Activated T-helper 1 cell treated with anti-CD3 and anti-CD28 coated beads, Interleukin-12 subunit alpha, Interleukin-12 subunit beta, Interleukin-2, Interleukin-4 antibody, amounts not matched to agents 30 ng/mL and 10 ng/mL and 1 ng/mL, durations not matched to agents 14 hours and 24 hours and 36 hours (primary cell): ENCODE measurements around the gene ACTRT2. TPM values are rescaled to one million over a fixed set of nuclear protein-coding genes. Genes with fewer than 3 reads are reported as not detected.

Experiments
- DNase-seq: peaks from one replicate; pipeline ENCODE4 v3.0.0; 2021; ENCODE audit warnings: low spot score
- H3K27ac Mint-ChIP-seq: one replicate; pipeline ENCODE4 v1.8.0; 2021; ENCODE audit warnings: mild to moderate bottlenecking, mixed read lengths
- H3K27me3 Mint-ChIP-seq: one replicate; pipeline ENCODE4 v1.8.0; 2022; ENCODE audit warnings: mild to moderate bottlenecking, moderate library complexity, mixed read lengths; ENCODE audit not compliant: insufficient read depth
- H3K36me3 Mint-ChIP-seq: one replicate; pipeline ENCODE4 v1.8.0; 2021; ENCODE audit warnings: low read depth, mixed read lengths
- H3K4me1 Mint-ChIP-seq: one replicate; pipeline ENCODE4 v1.8.0; 2021; ENCODE audit warnings: low read depth, mixed read lengths
- H3K4me3 Mint-ChIP-seq: one replicate; pipeline ENCODE4 v1.8.0; 2021; ENCODE audit warnings: mild to moderate bottlenecking, moderate library complexity, mixed read lengths
- H3K9me3 Mint-ChIP-seq: one replicate; pipeline ENCODE4 v1.8.0; 2021; ENCODE audit warnings: mixed read lengths
- intact Hi-C: fragments of 100-400 bp; cut with micrococcal nuclease; formaldehyde crosslinking; loops from one replicate; pipeline ENCODE4 v1.15.1; 2024
- total RNA-seq: library from RNA; stranded (reverse); gene quantifications from 2 replicates; pipeline ENCODE4 v1.2.3, GENCODE V29; 2022

ACTRT2 gene
- total RNA-seq, 1 donor from 2014 or later: not detected

GRCh38 chr1:3020263-3020909, 881 bp upstream of the ACTRT2 start:
- no peaks in the 10 kb centered on the region for H3K9me3 Mint-ChIP-seq
- no peak overlapping the region for H3K27ac Mint-ChIP-seq
- no peaks in the 10 kb centered on the region for H3K27me3 Mint-ChIP-seq
- no peak for DNase-seq
- H3K4me1 Mint-ChIP-seq: no peaks in the 10 kb centered on the region
- no peaks in the 10 kb centered on the region for H3K36me3 Mint-ChIP-seq
- H3K4me3 Mint-ChIP-seq: no peak overlapping the region
- intact Hi-C loops: no loop called here

GRCh38 chr1:3021801-3022401, 634 bp downstream of the ACTRT2 start:
- Mint-ChIP-seq H3K27ac (no peak overlapping the region), H3K4me3 (no peak overlapping the region), H3K4me1 (no peaks in the 10 kb centered on the region), H3K9me3 (no peaks in the 10 kb centered on the region), H3K27me3 (no peaks in the 10 kb centered on the region), H3K36me3 (no peaks in the 10 kb centered on the region)
- no peak for DNase-seq
- intact Hi-C loops: no loop called here

DNA sequence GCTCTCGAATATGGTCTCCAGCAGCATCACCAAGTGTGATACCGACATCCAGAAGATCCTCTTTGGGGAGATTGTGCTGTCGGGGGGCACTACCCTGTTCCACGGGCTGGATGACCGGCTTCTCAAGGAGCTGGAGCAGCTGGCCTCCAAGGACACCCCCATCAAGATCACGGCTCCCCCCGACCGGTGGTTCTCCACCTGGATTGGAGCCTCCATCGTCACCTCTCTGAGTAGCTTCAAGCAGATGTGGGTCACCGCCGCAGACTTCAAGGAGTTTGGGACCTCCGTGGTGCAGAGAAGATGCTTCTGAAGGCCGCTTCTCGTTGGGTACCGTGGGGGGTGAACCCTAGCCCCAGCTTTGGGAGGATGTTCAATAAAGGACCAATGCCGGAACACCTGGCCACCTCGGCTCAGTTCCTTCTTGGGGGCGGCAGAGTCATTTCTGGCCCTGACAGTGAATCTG, 1.3 kb downstream of the ACTRT2 start:
- Mint-ChIP-seq H3K9me3 (no peaks in the 10 kb centered on the region), H3K36me3 (no peaks in the 10 kb centered on the region), H3K4me3 (no peak overlapping the region), H3K27ac (no peak overlapping the region), H3K4me1 (no peaks in the 10 kb centered on the region), H3K27me3 (no peaks in the 10 kb centered on the region)
- intact Hi-C loops: no loop called here
- DNase-seq: no peak

DNA sequence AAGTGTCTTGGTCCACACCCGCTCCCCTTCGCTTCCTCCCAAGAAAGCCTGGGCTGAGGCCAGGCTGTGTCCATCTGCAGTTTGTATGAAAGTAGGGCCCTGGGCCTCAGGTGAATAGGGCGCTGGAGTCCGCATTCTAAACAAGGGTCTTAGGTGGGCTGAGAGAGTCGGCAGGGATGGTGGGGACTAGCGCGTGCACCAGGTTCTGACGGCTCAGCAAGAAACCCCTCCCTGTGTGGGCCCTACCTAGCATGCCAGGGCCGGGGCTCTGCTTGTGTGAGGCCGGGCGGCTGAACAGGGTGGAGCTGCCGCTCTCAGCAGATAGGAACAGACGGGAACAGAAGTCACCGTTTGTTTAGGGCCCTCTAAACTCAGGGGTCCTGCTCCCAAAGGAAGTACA, 1.7 kb downstream of the ACTRT2 start:
- H3K4me3 Mint-ChIP-seq: no peak overlapping the region
- no peaks in the 10 kb centered on the region for H3K4me1 Mint-ChIP-seq
- DNase-seq: no peak
- no peaks in the 10 kb centered on the region for H3K36me3 Mint-ChIP-seq
- H3K27ac Mint-ChIP-seq: no peak overlapping the region
- intact Hi-C loops: no loop called here
- H3K27me3 Mint-ChIP-seq: no peaks in the 10 kb centered on the region
- no peaks in the 10 kb centered on the region for H3K9me3 Mint-ChIP-seq

DNA sequence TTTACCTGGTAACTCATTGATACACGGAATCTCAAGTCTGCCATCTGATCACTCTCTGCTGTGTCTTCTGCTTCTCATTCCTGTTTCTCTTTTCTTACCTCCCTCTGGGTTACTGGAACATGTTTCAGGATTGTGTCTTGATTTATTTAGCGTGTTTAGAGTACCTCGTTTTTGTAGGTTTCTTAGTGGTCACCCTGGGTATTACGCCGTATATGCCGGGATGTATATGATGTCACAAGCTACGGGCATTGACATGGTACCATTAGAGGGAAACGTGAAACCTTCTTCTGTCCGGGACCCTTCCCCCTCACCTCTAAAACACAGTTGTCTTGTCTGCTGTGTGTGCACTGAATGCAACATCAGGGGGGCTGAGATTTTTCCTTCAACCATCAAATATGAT, 2.8 kb downstream of the ACTRT2 start:
- H3K9me3 Mint-ChIP-seq: no peaks in the 10 kb centered on the region
- H3K27me3 Mint-ChIP-seq: no peaks in the 10 kb centered on the region
- no peak for DNase-seq
- no peaks in the 10 kb centered on the region for H3K36me3 Mint-ChIP-seq
- H3K4me3 Mint-ChIP-seq: no peak overlapping the region
- no peaks in the 10 kb centered on the region for H3K4me1 Mint-ChIP-seq
- intact Hi-C loops: no loop called here
- H3K27ac Mint-ChIP-seq: no peak overlapping the region

GRCh38 chr1:3024588-3024987, 3.3 kb downstream of the ACTRT2 start:
- Mint-ChIP-seq H3K36me3 (no peaks in the 10 kb centered on the region), H3K4me3 (no peak overlapping the region), H3K9me3 (no peaks in the 10 kb centered on the region), H3K27ac (no peak overlapping the region), H3K4me1 (no peaks in the 10 kb centered on the region), H3K27me3 (no peaks in the 10 kb centered on the region)
- no peak for DNase-seq
- intact Hi-C loops: no loop called here

DNA sequence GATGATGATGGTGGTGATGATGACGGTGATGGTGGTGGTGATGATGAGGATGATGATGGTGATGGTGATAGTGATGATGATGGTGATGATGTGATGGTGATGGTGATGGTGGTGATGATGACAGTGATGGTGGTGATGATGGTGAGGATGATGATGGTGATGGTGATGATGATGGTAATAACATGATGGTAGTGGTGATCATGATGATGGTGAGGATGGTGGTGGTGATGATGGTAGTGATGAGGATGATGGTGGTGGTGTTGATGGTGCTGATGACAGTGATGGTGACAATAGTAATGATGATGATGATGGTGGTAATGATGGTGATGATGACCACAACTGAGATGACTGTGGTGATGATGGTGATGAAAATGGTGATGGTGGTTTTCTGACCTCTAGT, 4.9 kb downstream of the ACTRT2 start:
- H3K9me3 Mint-ChIP-seq: no peaks in the 10 kb centered on the region
- H3K27me3 Mint-ChIP-seq: no peaks in the 10 kb centered on the region
- no peak overlapping the region for H3K4me3 Mint-ChIP-seq
- H3K4me1 Mint-ChIP-seq: no peaks in the 10 kb centered on the region
- DNase-seq: no peak
- no peak overlapping the region for H3K27ac Mint-ChIP-seq
- intact Hi-C loops: no loop called here
- no peaks in the 10 kb centered on the region for H3K36me3 Mint-ChIP-seq

DNA sequence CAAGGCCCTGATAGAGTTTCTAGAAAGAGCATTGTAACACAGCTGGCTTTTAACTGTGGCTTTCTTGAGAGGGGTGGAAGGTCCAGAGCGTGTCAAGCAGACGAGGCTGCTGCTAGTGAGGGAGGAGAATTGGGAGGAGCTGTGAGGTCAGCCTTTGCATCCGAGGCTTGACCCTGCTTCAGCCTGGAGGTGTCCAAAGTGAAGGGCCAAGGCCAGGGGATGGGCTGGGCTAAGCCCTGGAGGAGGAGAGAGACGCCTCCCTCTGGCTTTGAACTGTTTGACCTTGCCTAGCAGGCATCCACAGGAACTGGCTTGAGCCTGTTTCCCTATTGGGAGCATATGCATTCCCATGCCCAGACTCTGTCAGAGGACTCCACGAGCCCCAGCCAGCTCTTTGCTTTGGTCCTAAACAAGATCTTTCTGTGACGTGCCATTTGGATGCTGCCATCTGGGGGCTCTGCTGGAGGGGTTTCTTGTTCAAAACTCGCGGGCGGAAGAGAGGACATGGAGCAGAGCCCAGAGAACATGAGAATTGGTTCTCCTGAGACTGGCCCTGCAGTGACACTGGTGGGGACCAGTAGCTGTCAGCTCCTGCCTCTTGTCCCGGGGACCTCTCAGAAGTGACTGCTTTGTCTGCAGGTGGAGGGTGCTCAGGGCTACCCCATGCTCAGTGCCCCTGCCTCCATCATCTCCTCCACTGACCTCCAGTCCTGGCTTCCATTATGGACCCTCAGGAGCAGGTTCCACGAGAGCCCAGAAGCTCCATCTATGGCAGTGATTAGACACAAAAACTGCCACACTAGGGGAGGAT, 5.5 kb downstream of the ACTRT2 start:
- no peak for DNase-seq
- no peak overlapping the region for H3K4me3 Mint-ChIP-seq
- H3K4me1 Mint-ChIP-seq: no peaks in the 10 kb centered on the region
- no peaks in the 10 kb centered on the region for H3K9me3 Mint-ChIP-seq
- intact Hi-C loops: no loop called here
- H3K27me3 Mint-ChIP-seq: no peaks in the 10 kb centered on the region
- no peaks in the 10 kb centered on the region for H3K36me3 Mint-ChIP-seq
- no peak overlapping the region for H3K27ac Mint-ChIP-seq

DNA sequence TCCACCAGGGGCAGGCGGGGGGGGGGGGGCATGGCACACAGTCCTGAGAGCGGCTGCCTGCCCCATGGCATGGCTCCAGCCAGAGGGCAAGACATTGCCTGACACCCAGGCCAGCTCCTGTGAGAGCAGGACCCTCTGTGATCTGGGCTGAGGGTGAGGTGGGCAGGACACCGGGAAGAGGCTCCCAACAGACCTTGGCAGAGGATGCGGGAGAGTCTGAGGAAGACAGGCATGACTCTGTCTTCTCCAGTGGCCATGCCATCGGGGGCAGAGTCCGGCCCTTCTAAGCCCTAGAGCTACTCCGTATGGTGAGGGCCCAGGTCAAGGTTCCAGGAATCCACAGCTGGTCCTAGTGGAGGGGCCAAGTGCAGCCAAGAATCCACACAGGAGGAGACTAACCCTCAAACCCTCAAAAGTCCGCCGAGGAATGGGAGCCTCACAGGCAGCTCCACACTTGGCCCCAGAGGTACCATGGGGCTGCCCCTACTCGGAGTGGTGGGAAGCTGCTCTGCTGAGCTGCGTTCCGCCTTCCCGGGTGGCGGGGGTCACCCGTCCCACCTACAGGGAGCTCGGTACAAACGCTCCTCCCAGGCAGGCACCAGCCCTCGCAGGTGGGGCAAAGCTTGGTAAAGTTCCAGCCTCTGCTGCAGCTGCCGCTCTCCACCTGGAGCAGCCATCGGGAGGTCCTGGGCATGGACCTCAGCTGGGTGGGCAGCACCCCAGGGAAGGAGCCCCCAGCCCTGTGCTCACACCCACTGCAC, 6.5 kb downstream of the ACTRT2 start:
- Mint-ChIP-seq H3K27ac (no peak overlapping the region), H3K9me3 (no peaks in the 10 kb centered on the region), H3K27me3 (no peaks in the 10 kb centered on the region), H3K36me3 (no peaks in the 10 kb centered on the region), H3K4me1 (no peaks in the 10 kb centered on the region), H3K4me3 (no peak overlapping the region)
- DNase-seq: no peak
- intact Hi-C loops: no loop called here

DNA sequence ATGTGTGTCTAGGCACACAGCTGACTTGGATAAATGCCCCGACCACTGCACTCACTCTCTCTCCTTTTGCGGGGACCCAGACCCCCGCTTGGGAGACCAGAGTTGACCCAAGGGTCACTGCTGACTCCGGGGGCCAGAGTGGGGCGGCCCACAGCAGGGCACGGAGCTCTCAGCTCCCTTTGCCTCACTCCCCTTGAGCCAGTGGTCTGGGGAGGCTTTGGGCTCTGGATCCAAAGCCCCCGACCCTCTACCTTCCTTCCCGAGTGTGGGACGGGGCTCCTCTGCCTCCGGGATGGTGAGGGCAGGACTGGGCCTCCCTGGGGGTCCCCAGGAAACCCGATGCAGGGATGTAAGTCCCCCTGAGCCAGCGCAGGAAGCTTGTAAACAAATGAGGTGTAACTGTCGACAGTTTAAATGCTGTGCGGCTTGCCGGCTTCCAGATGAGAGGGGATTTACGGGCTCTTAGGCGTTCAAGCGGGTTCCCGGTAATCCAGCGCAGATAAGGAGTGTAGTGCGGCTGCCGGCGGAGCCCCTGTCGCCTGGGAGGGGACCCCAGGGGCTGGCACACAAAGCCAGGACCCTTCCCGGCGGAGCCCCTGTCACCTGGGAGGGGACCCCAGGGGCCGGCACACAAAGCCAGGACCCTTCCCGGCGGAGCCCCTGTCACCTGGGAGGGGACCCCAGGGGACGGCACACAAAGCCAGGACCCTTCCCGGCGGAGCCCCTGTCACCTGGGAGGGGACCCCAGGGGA, 7.4 kb downstream of the ACTRT2 start:
- no peaks in the 10 kb centered on the region for H3K36me3 Mint-ChIP-seq
- no peaks in the 10 kb centered on the region for H3K27me3 Mint-ChIP-seq
- no peak overlapping the region for H3K4me3 Mint-ChIP-seq
- no peaks in the 10 kb centered on the region for H3K9me3 Mint-ChIP-seq
- H3K4me1 Mint-ChIP-seq: no peaks in the 10 kb centered on the region
- intact Hi-C loops: no loop called here
- no peak overlapping the region for H3K27ac Mint-ChIP-seq
- no peak for DNase-seq

- H3K9me3 Mint-ChIP-seq: no peaks in the 10 kb centered on the region
- H3K4me1 Mint-ChIP-seq: no peaks in the 10 kb centered on the region
- H3K36me3 Mint-ChIP-seq: no peaks in the 10 kb centered on the region
- intact Hi-C loops: no loop called here
- no peak for DNase-seq
- no peak overlapping the region for H3K27ac Mint-ChIP-seq
- H3K27me3 Mint-ChIP-seq: no peaks in the 10 kb centered on the region
- no peak overlapping the region for H3K4me3 Mint-ChIP-seq
Observed at GRCh38 chr1:3029481-3029961, 8.3 kb downstream of the ACTRT2 start.

GRCh38 chr1:3029991-3030662, 8.9 kb downstream of the ACTRT2 start:
- intact Hi-C loops: no loop called here
- Mint-ChIP-seq H3K36me3 (no peaks in the 10 kb centered on the region), H3K9me3 (no peaks in the 10 kb centered on the region), H3K27ac (no peak overlapping the region), H3K4me1 (no peaks in the 10 kb centered on the region), H3K27me3 (no peaks in the 10 kb centered on the region), H3K4me3 (no peak overlapping the region)
- no peak for DNase-seq
